Activated CD8-positive, alpha-beta memory T cell treated with anti-CD3 and anti-CD28 coated beads for 48 hours (primary cell): ENCODE measurements around the gene ZGPAT.

Experiments used
- DNase-seq, 3 experiments: peaks; one replicate each; pipeline ENCODE4 v3.0.0-alpha.2; 2020; ENCODE audit warnings: low read depth in 2 of 3, low spot score in 2 of 3

Gene ZGPAT

DNA sequence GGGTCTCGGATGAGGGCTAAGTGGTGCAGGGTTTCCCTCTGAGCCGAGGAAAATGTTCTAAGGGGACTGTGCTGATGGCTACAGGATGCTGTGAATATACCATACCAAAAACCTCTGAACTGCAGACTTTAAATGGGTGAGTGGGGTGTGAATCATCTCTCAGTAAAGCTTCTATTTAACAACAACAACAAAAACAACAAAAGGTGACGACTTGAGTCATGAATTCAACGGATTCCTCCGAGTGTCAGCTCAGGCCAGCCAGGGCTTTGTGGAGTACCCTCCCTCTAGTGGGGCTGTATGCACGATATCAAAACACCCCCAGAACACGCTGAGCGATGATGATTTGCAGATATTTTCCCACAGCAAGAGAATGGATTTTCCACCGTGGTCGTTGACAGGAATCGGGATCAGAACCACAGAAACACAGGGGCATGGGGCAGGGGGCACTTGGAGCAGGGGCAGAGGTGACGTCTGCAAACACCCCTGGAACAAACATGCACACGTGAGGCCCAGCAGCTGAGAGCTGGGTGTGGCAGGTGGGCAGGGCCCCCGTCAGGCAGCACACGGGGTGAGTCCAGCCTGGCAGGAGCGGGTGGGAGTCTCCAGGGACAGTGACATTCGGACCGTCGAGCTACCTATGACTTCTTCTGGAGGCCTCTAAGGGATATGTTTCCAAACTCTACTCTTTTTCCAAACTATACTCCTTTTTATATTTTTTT, 70.4 kb downstream of the ZGPAT start:
- no peak for DNase-seq

- DNase-seq, result no peak
These were observed 71.0 kb downstream of the ZGPAT start for GRCh38 chr20:63778857-63779256.

GRCh38 chr20:63781181-63781580, 73.3 kb downstream of the ZGPAT start:
- DNase-seq, result no peak

DNA sequence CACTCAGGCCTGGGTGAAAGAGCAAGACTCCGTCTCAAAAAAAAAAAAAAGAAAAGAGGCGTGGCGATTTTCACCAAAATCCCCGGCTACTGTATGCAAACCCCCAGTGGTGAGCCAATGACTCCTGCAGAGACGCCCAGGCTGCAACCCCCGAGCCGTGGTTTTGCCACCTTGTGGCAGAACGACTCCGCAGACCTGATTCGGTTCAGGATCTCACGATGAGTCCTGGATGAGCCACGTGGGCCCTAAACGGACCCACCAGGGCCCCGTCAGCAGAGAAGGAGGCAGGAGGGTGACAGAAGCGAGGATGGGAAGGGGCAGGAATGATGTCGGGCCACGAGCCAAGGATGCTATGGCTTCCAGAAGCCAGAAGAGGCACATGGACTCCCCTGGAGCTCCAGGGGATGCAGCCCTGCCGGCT, 74.2 kb downstream of the ZGPAT start:
- peak in 1 of 3 experiments; percentile 15 for DNase-seq

DNA sequence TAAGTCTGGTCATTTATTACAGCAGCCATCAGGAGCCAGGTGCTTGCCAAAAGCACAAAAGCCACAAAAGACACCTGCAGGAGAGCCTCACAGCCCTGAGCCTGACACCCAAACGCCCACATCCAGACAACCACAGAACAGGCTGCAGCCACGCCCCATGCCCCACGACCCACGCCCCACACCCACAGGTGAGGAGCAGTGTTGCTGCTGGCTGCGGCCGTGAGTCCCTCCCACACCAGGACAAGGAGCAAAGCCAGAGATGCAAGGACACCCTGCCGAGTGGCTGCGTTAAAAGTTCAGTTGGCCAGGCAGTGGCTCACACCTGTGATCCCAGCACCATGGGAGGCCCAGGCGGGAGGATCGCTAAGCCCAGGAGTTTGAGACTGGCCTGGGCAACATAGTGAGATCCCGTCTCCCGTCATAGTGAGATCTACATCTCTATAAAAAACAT, 74.7 kb downstream of the ZGPAT start:
- no peak for DNase-seq

GRCh38 chr20:63783970-63784369, 76.1 kb downstream of the ZGPAT start:
- DNase-seq, result no peak

GRCh38 chr20:63785691-63786131, 77.9 kb downstream of the ZGPAT start:
- no peak for DNase-seq
